Subcutaneous abdominal adipose tissue (tissue), 5 donors: ENCODE data around the gene HMCN2.

ENCODE experiments used
- H3K27ac ChIP-seq: one replicate; pipeline ENCODE4 v1.7.0; 2013; ENCODE audit warnings: low read depth, mild to moderate bottlenecking, inconsistent platforms, low read length, moderate library complexity
- H3K27me3 ChIP-seq, 5 donors: one replicate each; pipeline ENCODE4 v1.7.0; 2013; ENCODE audit warnings: low read length in 5 of 5, inconsistent platforms in 1 of 5; ENCODE audit not compliant: control insufficient read depth in 5 of 5, insufficient read depth in 4 of 5
- H3K36me3 ChIP-seq, 5 donors: one replicate each; pipeline ENCODE4 v1.7.0; 2013; ENCODE audit warnings: low read length in 5 of 5; ENCODE audit not compliant: control insufficient read depth in 5 of 5, insufficient read depth in 5 of 5
- H3K4me1 ChIP-seq, 5 donors: one replicate each; pipeline ENCODE4 v1.7.0; 2013; ENCODE audit warnings: low read length in 5 of 5, mild to moderate bottlenecking in 3 of 5, moderate library complexity in 1 of 5; ENCODE audit not compliant: control insufficient read depth in 5 of 5, insufficient read depth in 5 of 5
- H3K4me3 ChIP-seq, 5 donors: one replicate each; pipeline ENCODE4 v1.7.0; 2013; ENCODE audit warnings: low read length in 5 of 5, low read depth in 1 of 5
- H3K9ac ChIP-seq, 5 donors: one replicate each; pipeline ENCODE4 v1.7.0; 2013; ENCODE audit warnings: low read length in 5 of 5, mild to moderate bottlenecking in 4 of 5, moderate library complexity in 3 of 5
- H3K9me3 ChIP-seq, 5 donors: one replicate each; pipeline ENCODE4 v1.7.0; 2013; ENCODE audit warnings: low read length in 5 of 5; ENCODE audit not compliant: control insufficient read depth in 5 of 5
- donor health status: healthy.
- donor health status: healthy.
- donor health status: healthy.
- donor health status: healthy.
- donor health status: healthy.

Gene HMCN2

DNA sequence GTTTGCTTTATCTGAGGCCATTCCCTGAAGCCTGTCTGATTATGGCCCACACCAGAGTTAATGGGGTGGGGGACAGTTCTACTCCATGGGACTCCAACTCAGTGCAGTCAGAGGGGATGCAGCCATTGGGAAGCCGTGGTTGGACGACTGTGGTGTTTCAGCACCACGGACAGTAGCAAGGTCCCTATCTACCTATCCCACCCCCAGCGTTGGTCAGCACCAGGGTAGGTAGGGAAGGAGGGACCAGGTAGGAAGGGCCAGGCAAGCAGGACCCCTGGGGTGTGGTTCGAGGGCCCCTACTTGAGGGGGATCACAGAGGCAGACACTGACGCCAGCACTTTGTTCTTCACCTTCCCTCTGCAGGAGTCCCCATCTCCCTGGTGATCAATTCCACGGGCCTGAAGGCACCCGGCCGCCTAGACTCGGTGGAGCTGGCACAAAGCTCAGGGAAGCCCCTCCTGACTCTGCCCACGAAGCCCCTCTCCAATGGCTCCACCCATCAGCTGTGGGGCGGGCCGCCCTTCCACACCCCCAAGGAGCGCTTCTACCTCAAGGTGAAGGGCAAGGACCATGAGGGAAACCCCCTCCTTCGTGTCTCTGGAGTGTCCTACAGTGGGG is 33.2 kb downstream of the HMCN2 start:
- Histone ChIP-seq H3K4me1 (peaks cover 0 to 10% (median 0%) of the 10 kb centered on the region in 5 donors), H3K4me3 (no peak overlapping the region), H3K27ac (no peak overlapping the region)

DNA sequence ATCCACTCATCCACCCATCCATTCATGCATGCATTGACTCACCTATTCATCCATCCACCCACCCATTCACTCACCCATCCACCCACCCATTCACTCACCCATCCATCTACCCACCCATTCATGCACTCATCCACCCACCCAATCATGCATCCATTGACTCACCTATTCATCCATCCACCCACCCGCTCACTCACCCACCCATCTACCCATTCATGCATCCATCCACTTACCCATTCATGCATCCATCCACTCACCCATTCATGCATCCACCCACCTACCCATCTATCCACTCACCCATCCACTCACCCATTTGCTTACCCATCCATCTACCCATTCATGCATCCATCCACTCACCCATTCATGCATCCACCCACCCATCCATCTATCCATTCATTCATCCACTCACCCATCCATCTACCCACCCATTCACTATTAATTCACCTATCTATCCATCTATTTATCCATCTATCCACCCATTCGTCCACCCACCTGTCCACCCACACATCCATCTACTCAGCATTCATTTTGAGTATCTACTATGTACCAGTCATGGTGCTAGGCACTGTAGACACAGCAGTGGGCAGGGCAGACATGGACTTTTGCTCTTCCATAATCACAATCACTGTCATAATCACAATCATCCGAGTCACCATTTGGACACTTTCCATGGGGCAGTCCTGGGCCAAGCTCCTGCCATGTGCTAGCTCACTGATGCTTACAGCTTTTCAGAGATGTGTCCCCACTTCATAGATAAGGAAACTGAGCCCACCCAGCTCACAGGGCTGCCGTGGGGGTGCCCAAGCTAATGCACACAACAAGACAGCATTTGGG is 34.4 kb downstream of the HMCN2 start:
- Histone ChIP-seq H3K9ac (no peak overlapping the region), H3K27ac (peak overlapping the region; percentile 1)

More for the DNA sequence above, 33.2 kb downstream of the HMCN2 start:
- Histone ChIP-seq H3K9ac (no peak overlapping the region), H3K27me3 (peaks cover 0 to 29% (median 17%) of the 10 kb centered on the region in 5 donors), H3K36me3 (no peaks in the 10 kb centered on the region), H3K9me3 (no peaks in the 10 kb centered on the region)

DNA sequence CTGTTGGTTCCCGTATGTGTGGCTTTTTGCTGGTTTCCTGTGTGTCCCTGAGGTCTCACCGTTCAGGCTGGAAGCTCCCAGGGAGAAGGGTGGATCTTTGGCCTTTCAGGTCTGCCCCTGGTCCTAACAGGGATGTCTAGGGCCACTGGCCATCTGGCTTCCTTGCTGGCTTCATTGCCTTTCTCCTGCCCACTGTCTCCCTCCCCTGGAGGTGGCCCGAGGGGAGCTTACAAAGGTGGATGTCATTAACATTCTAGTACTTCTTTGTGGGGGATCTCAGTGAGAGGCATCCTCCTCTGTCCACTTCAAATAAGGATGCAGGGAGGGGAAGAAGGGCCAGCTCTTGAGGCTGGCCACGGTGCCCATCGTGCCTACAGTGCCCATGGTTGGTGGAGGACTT is 35.2 kb downstream of the HMCN2 start:
- Histone ChIP-seq H3K4me3 (no peak overlapping the region), H3K27ac (peak overlapping the region; percentile 1), H3K9ac (no peak overlapping the region), H3K36me3 (no peaks in the 10 kb centered on the region), H3K9me3 (no peaks in the 10 kb centered on the region), H3K4me1 (peaks cover 0 to 10% (median 0%) of the 10 kb centered on the region in 5 donors), H3K27me3 (peaks cover 0 to 25% (median 17%) of the 10 kb centered on the region in 5 donors)

More for the DNA sequence above, 34.4 kb downstream of the HMCN2 start:
- Histone ChIP-seq H3K36me3 (no peaks in the 10 kb centered on the region), H3K27me3 (peaks cover 0 to 23% (median 13%) of the 10 kb centered on the region in 5 donors), H3K4me1 (peaks cover 0 to 10% (median 0%) of the 10 kb centered on the region in 5 donors), H3K9me3 (no peaks in the 10 kb centered on the region), H3K4me3 (no peak overlapping the region)

DNA sequence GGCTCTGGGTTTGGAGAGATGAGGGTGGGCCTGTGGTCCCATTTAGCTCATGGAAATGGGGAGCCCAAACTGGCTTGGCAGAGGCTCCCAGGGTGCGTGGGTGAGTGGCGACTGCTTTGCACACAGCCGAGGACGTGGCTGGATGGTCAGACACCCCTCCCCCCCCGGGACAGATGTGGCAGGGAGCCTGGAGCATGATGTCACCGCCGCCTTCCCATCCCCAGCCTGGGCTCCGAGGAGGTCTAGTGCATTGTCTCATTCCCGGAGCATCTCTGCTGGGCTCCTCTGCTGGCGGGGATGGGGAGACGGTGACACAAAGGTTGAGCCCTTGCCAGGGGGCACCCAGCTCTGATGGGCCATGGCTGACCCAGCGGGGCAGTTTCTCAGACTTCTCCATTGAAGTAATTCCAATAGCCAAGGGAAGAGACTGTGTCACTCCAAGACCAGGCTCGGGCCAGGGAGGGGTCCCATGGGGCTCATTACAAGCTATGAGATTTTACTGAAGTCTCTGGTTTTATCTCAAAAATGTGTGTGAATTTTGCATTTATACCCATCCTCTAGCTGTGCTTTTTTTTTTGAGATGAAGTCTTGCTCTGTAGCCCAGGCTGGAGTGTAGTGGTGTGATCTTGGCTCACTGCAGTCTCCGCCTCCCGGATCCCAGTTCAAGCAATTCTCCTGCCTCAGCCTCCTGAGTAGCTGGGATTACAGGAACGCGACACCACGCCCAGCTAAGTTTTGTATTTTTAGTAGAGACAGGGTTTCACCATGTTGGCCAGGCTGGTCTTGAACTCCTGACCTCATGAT is 36.1 kb downstream of the HMCN2 start:
- no peak overlapping the region for H3K9ac ChIP-seq

DNA sequence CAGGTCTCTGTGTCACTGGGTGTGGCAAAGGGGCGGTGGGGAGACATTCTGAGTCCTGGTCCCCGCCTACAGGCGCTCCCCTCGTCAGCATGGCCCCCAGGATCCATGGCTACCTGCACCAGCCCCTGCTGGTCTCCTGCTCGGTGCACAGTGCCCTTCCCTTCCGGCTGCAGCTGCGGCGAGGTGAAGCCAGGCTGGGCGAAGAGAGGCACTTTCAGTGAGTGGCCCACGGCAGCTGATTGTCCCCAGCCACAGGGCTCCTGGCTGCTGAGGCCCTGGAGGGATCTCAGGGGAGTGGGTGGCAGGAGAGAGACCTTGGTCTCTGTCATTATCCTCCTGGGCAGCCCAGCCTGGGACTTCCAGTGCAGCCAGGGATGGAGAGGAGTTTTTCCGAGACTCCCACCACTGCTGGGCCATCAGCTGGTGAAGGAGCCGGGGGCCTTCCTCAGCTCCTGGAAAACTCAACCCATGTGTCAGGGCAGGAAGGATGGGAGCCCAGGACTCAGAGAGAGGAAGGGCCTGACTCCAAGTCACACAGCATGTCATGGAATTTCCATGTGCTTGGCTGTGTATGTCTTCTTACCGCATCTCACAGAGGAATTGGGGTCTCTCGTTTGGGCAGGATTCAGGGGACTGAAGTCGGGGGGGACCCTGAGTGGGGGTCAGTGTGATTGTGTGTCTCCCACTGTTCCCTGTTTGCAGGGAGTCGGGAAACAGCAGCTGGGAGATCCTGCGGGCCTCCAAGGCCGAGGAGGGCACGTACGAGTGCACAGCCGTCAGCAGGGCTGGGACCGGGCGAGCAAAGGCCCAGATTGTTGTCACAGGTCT is 37.4 kb downstream of the HMCN2 start:
- Histone ChIP-seq H3K27ac (no peak overlapping the region), H3K27me3 (peaks cover 0 to 22% (median 17%) of the 10 kb centered on the region in 5 donors), H3K4me1 (peaks cover 0 to 10% (median 0%) of the 10 kb centered on the region in 5 donors), H3K9ac (no peak overlapping the region), H3K9me3 (no peaks in the 10 kb centered on the region), H3K4me3 (no peak overlapping the region), H3K36me3 (no peaks in the 10 kb centered on the region)

More for the DNA sequence above, 36.1 kb downstream of the HMCN2 start:
- Histone ChIP-seq H3K9me3 (no peaks in the 10 kb centered on the region), H3K27ac (no peak overlapping the region), H3K27me3 (peaks cover 0 to 22% (median 17%) of the 10 kb centered on the region in 5 donors), H3K36me3 (no peaks in the 10 kb centered on the region), H3K4me1 (peaks cover 0 to 10% (median 0%) of the 10 kb centered on the region in 5 donors), H3K4me3 (no peak overlapping the region)

DNA sequence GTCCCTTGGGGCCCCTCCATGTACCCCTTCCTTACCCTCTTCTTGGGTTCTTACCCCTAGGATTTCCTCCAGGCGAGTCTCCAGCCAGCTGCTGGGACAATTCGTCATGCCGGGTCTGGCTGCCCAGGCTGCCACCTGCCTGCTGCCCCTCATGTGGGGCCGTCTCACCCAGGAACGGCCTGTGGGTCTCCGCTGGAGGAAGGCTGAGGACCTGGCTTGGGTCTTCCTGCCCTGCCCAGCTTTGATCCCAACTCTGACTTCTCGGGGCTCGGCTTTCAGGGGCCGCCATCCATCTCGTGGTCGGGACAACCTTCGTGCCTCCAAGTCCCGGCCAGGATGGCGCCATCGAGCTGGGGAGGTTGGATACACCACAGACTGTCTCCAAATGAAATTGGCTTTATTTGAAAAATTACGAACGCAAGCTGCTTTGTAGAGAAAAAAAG is 38.1 kb downstream of the HMCN2 start:
- H3K36me3 ChIP-seq, result no peaks in the 10 kb centered on the region
- peaks cover 0 to 10% (median 0%) of the 10 kb centered on the region in 5 donors for H3K4me1 ChIP-seq
- H3K9ac ChIP-seq, result no peak overlapping the region
- H3K4me3 ChIP-seq, result no peak overlapping the region
- no peaks in the 10 kb centered on the region for H3K9me3 ChIP-seq
- H3K27ac ChIP-seq, result no peak overlapping the region
- H3K27me3 ChIP-seq, result peaks cover 0 to 24% (median 16%) of the 10 kb centered on the region in 5 donors

DNA sequence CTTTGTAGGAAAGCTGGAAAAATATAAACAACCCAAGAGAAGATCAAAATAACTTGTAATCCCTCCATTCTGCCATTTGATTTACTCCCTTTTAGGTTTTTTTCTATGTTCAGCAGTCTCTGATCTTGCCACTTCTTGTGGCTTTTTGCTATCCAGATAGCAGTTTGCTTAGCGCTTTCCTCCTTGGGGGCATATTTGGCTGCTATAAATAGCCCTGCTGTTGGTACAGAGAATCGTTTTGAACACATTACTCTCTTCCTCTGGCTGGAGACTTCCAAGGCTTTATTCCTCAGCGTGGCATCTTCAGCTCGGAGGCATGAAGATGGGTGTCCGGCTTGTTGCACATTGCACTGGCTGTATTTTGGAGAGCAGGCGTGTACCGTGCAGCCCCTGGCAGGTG is 38.6 kb downstream of the HMCN2 start:
- H3K4me1 ChIP-seq, result peaks cover 0 to 10% (median 0%) of the 10 kb centered on the region in 5 donors
- H3K27me3 ChIP-seq, result peaks cover 0 to 24% (median 12%) of the 10 kb centered on the region in 5 donors
- no peak overlapping the region for H3K9ac ChIP-seq
- no peaks in the 10 kb centered on the region for H3K9me3 ChIP-seq
- no peak overlapping the region for H3K27ac ChIP-seq
- no peak overlapping the region for H3K4me3 ChIP-seq
- H3K36me3 ChIP-seq, result no peaks in the 10 kb centered on the region

DNA sequence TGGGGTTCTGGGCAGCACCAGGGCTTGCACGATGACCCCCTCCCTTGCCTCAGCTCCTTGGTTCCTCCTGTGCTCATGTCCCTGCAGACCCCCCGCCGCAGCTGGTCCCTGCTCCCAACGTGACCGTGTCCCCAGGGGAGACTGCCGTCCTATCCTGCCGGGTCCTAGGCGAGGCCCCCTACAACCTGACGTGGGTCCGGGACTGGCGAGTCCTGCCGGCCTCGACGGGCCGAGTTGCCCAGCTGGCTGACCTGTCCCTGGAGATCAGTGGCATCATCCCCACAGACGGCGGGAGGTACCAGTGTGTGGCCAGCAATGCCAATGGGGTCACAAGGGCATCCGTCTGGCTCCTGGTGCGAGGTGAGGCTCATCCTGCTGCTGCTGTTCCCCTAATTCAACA is 39.1 kb downstream of the HMCN2 start:
- Histone ChIP-seq H3K27ac (no peak overlapping the region), H3K9me3 (no peaks in the 10 kb centered on the region), H3K27me3 (peaks cover 0 to 24% (median 12%) of the 10 kb centered on the region in 5 donors), H3K4me1 (peaks cover 0 to 10% (median 0%) of the 10 kb centered on the region in 5 donors), H3K36me3 (no peaks in the 10 kb centered on the region), H3K9ac (no peak overlapping the region), H3K4me3 (no peak overlapping the region)

DNA sequence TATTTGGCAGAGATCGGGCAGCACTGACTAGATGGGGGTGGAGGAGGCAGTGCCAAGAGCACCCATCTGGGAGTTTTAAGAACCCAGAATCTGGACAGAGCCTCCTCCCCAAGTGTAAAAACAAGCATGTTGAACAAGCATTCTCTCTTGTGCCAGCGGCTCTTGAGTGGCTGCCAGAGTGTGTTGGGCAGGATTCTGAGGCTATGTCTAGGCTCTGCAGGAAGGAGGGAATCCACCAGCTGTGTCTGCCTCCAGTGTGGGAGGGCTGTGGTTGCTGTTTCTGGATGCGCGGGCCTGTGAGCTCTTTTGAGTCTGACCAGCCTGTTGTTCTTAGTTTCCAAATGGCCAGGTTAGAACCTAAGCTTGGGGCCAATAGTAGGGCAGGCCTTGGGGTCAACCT is 39.8 kb downstream of the HMCN2 start:
- Histone ChIP-seq H3K4me3 (no peak overlapping the region), H3K27me3 (peaks cover 0 to 18% (median 12%) of the 10 kb centered on the region in 5 donors), H3K4me1 (peaks cover 0 to 10% (median 0%) of the 10 kb centered on the region in 5 donors), H3K9me3 (no peaks in the 10 kb centered on the region), H3K9ac (no peak overlapping the region), H3K27ac (no peak overlapping the region), H3K36me3 (no peaks in the 10 kb centered on the region)
